Vagina (tissue), 2 donors: ENCODE data around the gene PLEKHD1.

Experiments
- CTCF ChIP-seq, 3 experiments: fragments of 450-650 bp in 2 of 3; fragments of 200-600 bp in 1 of 3; sonication (generic) in 1 of 3; IDR thresholded peaks; one replicate each; pipeline ENCODE4 v1.5.1; 2017 to 2019; ENCODE audit warnings: antibody characterized with exemption in 3 of 3, mild to moderate bottlenecking in 2 of 3, moderate library complexity in 2 of 3
- POLR2A ChIP-seq, 2 donors: fragments of 450-650 bp; IDR thresholded peaks; one replicate each; pipeline ENCODE4 v1.6.1; 2017; ENCODE audit warnings: antibody characterized with exemption in 2 of 2, mild to moderate bottlenecking in 2 of 2, moderate library complexity in 2 of 2

GRCh38 chr14:69519204-69520100 lies 34.9 kb downstream of the PLEKHD1 start:
- TF ChIP-seq CTCF (IDR thresholded peaks at IDR 0.05) (no peak), POLR2A (IDR thresholded peaks at IDR 0.05) (no peak)
